ENCODE measurements around the gene EP300. TPM values are rescaled to one million over a fixed set of nuclear protein-coding genes. Genes with fewer than 3 reads are reported as not detected.
A peak's percentile ranks its signal among the peaks of the same experiment; 100 is the strongest.

EP300 gene
- total RNA-seq, 6 experiments from 2014 or later: 23.1 to 121 (median 31.3) TPM

DNA sequence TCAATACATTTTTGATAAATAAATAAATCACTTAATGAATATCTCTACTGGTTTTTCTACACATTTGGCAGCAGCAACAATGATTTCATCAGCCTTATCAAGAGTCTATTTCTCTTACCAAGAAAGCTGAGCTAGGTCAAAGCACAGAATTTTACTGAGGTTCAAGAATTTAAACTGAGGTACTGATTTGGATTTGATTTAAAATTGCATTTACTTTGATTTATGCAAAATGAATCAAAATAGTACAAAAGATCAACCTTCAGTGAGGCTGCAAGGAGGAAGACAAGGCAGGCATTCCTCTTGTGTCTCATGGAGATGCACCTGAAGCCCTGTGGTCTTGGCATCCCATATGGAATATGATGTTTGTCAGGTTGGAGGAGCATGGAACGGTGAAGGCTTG is 15.5 kb upstream of the EP300 start:
- H3K9me3 ChIP-seq: no peaks in the 10 kb centered on the region
- H3K27me3 ChIP-seq: no peaks in the 10 kb centered on the region
- no peak for DNase-seq
- no peak for TF ChIP-seq POLR2A (IDR thresholded peaks at IDR 0.05)
- 50% methylated on average over 1 of the region's 1 CpG for WGBS (ENCODE audit: insufficient coverage, low coverage, low lambda C conversion rate, missing lambda C conversion rate)
- no peak overlapping the region for H3K4me3 ChIP-seq
- intact Hi-C loops (cut with DNase I): no loop called here
- no peak for ATAC-seq
- H3K36me3 ChIP-seq: no peaks in the 10 kb centered on the region
- no peaks in the 10 kb centered on the region for H3K4me1 ChIP-seq
- no peak overlapping the region for H3K27ac ChIP-seq

DNA sequence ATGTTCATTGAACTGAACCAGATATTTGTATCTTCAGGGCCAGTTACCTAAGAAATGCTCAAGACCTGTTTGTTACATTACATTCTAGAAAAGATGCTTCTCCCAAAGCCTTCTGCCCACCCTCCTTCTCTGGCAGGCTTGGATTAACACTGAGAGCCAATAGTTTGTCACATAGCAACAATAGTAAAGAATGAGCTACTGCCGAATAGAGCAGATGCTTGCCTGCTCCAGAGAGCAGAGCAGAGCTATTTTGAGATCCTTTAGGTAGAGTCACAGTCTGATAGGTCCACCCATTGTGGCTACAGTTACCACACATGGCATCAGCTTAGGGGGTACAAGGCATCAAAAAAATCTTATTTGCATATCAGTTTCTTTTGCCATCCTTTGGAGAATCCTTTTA is 13.5 kb upstream of the EP300 start:
- Histone ChIP-seq H3K27ac (no peak overlapping the region), H3K27me3 (no peaks in the 10 kb centered on the region), H3K9me3 (no peaks in the 10 kb centered on the region), H3K4me3 (no peak overlapping the region), H3K4me1 (no peaks in the 10 kb centered on the region), H3K36me3 (no peaks in the 10 kb centered on the region)
- DNase-seq (no peak), ATAC-seq (no peak)
- no peak for TF ChIP-seq POLR2A (IDR thresholded peaks at IDR 0.05)
- TF ChIP-seq, protein P1, sequence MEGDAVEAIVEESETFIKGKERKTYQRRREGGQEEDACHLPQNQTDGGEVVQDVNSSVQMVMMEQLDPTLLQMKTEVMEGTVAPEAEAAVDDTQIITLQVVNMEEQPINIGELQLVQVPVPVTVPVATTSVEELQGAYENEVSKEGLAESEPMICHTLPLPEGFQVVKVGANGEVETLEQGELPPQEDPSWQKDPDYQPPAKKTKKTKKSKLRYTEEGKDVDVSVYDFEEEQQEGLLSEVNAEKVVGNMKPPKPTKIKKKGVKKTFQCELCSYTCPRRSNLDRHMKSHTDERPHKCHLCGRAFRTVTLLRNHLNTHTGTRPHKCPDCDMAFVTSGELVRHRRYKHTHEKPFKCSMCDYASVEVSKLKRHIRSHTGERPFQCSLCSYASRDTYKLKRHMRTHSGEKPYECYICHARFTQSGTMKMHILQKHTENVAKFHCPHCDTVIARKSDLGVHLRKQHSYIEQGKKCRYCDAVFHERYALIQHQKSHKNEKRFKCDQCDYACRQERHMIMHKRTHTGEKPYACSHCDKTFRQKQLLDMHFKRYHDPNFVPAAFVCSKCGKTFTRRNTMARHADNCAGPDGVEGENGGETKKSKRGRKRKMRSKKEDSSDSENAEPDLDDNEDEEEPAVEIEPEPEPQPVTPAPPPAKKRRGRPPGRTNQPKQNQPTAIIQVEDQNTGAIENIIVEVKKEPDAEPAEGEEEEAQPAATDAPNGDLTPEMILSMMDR (IDR thresholded peaks at IDR 0.05): no peak
- WGBS (ENCODE audit: insufficient coverage, low coverage, low lambda C conversion rate, missing lambda C conversion rate): 33% methylated on average over 1 of the region's 1 CpG
- intact Hi-C loops (cut with DNase I): no loop called here

DNA sequence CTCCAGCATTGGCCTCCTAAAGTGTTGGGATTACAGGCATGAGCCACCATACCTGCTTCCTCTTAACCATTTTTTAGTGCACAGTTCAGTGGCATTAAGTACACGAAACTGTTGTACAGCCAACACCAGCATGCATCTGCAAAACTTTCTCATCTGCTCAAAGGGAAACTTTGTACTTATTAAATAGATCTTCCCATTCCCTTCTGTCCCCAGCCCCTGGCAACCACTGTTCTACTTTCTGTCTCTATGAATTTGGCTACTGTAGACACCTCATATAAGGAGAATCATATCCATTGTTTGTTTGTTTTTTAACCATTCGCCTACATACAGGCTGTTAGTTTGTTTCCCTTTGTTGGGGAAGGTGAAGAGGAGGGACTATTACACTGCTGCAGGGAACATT is 6.5 kb upstream of the EP300 start:
- 65% methylated on average over 2 of the region's 2 CpGs for WGBS (ENCODE audit: insufficient coverage, low coverage, low lambda C conversion rate, missing lambda C conversion rate)
- H3K27me3 ChIP-seq: no peaks in the 10 kb centered on the region
- no peak overlapping the region for H3K27ac ChIP-seq
- no peaks in the 10 kb centered on the region for H3K9me3 ChIP-seq
- intact Hi-C loops (cut with DNase I): loop anchor here in 1 of 2 donors (10.0 kb wide), 1 partner anchor 131 kb away; the partner anchor contains the start of gene RBX1
- H3K4me3 ChIP-seq: no peak overlapping the region
- H3K4me1 ChIP-seq: no peaks in the 10 kb centered on the region
- DNase-seq (no peak), ATAC-seq (no peak)
- H3K36me3 ChIP-seq: no peaks in the 10 kb centered on the region
- no peak for TF ChIP-seq POLR2A (IDR thresholded peaks at IDR 0.05)
- TF ChIP-seq, protein P1 (IDR thresholded peaks at IDR 0.05): no peak

DNA sequence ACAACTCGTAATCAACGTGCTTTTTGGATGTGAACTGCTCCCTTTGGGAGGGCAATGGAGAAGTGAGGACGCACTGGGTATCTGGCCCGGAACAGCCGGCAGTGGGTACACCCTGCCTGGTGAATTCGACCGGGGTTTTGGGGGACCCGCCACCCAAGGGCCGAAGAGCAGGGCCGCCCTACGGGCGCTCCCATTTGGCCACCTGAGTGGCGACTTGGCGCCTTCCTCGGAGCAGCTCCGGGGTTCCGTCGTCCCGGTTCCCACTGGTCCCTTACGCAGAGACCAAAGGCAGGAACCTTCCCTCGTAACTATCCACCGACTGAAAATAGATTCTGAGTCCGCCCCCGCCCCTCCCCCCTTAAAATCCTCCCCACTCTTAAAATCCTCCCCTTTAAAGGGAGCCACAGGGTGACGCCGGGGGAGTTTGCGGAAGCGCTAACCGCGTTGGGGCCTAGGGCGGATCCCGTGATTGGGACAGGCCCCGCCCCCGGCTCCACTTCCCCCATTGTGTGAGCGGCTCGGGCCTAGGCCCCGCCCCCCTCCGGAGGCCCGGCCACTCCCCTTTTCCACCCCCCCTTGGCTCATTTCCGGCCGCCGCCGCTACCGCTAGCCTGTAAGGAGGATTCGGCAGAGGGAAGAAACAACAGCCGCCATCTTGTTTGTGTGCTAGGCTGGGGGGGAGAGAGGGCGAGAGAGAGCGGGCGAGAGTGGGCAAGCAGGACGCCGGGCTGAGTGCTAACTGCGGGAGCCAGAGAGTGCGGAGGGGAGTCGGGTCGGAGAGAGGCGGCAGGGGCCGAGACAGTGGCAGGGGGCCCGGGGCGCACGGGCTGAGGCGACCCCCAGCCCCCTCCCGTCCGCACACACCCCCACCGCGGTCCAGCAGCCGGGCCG is 1.0 kb upstream of the EP300 start:
- Histone ChIP-seq H3K27ac (peak overlapping the region; percentile 97 to 99 (median 99)), H3K36me3 (no peaks in the 10 kb centered on the region), H3K9me3 (no peaks in the 10 kb centered on the region), H3K4me1 (peaks cover 0 to 25% (median 6%) of the 10 kb centered on the region in 4 donors), H3K4me3 (peak overlapping the region; percentile 73 to 93 (median 74)), H3K27me3 (no peaks in the 10 kb centered on the region)
- ATAC-seq (peak; percentile 93 to 98 (median 94)), DNase-seq (peak; percentile 100)
- intact Hi-C loops (cut with DNase I): no loop called here
- TF ChIP-seq, protein P1 (IDR thresholded peaks at IDR 0.05): peak in 1 of 4 donors; percentile 7
- peak; percentile 70 for TF ChIP-seq POLR2A (IDR thresholded peaks at IDR 0.05)
- WGBS (ENCODE audit: insufficient coverage, low coverage, low lambda C conversion rate, missing lambda C conversion rate): 0% methylated on average over 21 of the region's 67 CpGs

DNA sequence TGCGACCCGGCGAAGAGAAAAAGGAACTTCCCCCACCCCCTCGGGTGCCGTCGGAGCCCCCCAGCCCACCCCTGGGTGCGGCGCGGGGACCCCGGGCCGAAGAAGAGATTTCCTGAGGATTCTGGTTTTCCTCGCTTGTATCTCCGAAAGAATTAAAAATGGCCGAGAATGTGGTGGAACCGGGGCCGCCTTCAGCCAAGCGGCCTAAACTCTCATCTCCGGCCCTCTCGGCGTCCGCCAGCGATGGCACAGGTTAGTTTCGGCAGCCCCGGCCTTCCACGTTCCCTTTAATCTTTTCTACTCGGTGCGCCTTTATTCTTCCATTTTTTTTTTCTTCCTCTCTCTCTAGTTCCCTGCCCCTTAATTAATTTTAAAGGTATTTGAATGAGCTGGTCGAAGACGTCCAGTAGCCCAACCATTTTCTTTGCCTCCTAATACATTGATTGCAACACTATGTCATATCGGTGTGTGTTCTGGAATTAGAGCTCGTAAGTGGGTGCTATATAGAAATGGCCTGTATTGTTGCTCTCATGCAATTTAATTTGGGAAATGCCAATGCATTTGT is 537 bp downstream of the EP300 start:
- Histone ChIP-seq H3K27ac (peak overlapping the region; percentile 97 to 99 (median 99)), H3K4me1 (peaks cover 0 to 41% (median 11%) of the 10 kb centered on the region in 4 donors), H3K9me3 (no peaks in the 10 kb centered on the region), H3K36me3 (no peaks in the 10 kb centered on the region), H3K4me3 (peak overlapping the region; percentile 73 to 93 (median 74)), H3K27me3 (no peaks in the 10 kb centered on the region)
- ATAC-seq (peak in 1 of 4 donors; percentile 5), DNase-seq (peak in 1 of 3 donors; percentile 47)
- WGBS (ENCODE audit: insufficient coverage, low coverage, low lambda C conversion rate, missing lambda C conversion rate): under 1% methylated on average over 24 of the region's 31 CpGs
- intact Hi-C loops (cut with DNase I): no loop called here
- TF ChIP-seq, protein P1 (IDR thresholded peaks at IDR 0.05): no peak
- TF ChIP-seq POLR2A (IDR thresholded peaks at IDR 0.05): no peak

Data from right lobe of liver (tissue), 6 donors.